ENCODE results near the gene TCN1.
"Not testable (repeated sequence)": the region's sequence is repeated elsewhere in the genome, so short reads cannot be mapped to it uniquely, and the experiment has no call there.

TCN1 gene

DNA sequence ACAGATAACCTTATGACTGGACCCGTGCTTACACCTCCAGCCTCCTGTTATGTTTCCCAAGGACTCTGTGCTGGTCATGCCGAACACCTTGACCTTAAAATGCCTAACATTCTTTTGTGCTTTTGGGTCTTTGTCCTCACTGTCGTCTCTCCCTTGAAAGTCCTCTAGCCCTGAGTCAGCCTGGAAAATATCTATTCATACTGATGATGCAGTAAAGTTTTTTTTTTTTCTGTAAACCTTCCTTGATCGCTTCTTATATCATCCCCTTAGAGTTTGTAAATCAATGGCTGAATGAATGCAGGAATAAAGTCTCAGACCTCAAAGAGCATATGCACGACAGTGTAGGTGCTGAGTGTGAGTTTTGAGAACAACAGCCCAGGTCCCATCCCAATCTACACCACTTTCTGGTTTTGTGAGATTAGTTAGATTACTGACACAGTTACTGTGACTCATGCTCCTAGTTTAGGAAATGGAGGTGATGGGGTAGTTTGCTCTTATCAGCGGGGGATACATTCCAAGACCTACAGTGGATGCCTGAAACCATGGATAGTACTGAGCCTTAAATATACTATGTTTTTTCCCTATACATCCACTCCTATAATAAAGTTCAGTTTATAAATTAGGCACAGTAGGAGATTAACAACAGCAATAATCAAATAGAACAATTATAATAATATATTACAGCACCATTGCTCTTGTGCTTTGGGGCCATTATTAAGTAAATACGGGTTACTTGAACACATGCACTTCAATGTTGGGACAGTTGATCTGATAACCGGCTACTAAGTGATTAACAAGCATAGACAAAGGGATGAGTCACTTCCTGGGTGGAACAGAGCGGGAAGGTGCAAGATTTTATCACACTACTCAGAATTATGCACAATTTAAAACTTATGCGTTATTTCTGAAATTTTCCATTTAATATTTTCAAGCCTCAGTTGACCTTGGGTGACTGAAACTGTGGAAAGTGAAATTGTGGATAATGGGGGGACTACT lies 8.6 kb downstream of the TCN1 start:
- DNase-seq: peak; percentile 5

DNA sequence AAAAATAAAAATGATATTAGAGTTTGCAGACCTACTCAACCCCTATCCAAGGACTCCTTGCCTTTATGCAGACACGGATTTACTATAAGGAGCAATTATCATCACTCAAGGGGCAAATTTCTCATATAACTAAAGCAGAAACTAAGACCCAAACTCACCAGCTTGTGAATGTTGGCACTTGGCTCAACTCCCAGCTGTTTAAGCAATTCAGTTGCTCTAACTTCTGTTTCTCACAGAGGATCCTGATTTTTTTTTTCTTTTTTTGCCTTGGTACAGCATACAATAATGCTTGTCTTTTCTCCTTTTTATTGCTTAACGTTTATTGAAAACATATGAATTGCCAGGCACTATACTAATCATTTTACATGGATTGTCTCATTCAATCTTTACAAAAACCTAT lies 11.4 kb downstream of the TCN1 start:
- DNase-seq: no peak

DNA sequence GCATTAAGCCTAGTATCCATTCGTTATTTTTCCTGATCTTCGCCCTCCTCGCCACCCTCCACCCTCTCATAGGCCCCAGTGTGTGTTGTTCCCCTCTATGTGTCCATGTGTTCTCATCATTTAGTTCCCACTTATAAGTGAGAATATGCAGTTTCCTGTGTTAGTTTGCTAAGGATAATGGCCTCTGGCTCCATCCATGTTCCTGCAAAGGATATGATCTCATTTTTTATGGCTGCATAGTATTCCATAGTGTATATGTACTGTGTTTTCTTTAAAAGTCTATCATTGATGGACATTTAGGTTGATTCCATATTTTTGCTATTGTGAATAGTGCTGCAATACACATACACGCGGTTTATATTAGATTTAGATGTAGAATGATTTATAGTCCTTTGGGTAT lies 14.9 kb downstream of the TCN1 start:
- not testable (repeated sequence) for DNase-seq

DNA sequence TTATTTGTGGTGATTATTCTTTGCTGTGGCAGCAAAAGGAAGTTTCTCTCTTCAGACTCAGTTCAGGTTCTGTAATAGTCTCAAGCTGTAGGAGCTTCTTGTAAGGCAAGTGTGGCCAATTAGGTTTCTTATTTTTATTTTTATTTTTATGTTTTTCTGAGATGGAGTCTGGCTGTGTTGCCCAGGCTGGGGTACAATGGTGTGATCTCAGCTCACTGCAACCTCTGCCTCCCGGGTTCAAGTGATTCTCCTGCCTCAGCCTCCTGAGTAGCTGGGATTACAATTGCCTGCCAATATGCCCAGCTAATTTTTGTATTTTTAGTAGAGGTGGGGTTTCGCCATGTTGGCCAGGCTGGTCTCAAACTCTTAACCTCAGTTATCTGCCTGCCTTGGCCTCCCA lies 16.7 kb downstream of the TCN1 start:
- DNase-seq: not testable (repeated sequence)

DNA sequence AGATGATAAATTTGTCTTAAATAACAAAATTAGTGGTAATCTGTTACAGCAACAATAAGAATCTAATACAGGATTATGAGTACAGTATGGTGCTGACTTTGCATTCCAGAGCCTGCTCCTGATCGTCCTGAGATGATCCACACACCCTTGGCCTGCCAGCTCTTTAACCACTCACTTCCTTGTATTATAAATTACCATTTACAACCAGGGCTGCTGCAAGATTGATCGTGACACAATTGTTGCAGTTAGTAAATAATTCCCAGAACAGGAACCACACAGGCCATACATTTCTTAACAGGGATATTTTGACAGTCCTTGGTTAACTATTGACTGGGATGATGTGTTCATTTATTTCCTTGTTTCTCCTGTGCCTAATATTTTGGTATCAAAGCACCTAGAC lies 17.2 kb downstream of the TCN1 start:
- DNase-seq: no peak

DNA sequence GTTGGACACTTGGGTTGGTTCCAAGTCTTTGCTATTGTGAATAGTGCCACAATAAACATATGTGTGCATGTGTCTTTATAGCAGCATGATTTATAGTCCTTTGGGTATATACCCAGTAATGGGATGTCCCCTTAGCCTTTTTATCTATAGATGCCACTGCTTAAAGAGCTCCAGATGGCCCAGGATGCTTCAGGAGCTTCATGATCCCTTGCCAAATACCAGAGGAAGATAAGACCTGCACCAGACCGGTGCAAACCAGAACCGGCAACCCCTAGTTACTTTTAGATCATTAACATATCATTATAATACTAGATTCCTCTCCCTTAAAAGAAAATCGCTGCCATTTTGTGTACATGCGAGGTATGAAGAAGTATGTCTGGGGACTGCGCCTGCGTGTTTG lies 17.8 kb downstream of the TCN1 start:
- not testable (repeated sequence) for DNase-seq

DNA sequence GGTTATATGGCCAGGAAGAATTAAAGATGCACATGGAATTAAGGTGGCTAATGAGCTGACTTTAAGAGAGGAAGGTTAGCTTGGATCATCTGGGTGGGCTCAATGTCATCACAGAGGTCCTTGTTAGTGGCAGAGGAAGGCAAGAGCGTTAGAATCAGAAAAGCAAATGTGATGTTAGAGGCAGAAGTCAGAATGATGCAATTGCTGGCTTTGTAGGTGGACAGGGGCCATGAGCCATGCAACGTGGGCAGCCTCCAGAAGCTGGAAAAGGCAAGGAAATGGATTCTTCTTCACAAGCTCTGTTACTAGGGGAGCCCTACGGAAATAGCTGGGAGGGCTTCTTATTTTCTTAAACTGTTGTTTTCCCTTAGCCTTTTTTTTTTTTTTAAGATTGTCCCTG lies 18.7 kb downstream of the TCN1 start:
- DNase-seq: no peak

DNA sequence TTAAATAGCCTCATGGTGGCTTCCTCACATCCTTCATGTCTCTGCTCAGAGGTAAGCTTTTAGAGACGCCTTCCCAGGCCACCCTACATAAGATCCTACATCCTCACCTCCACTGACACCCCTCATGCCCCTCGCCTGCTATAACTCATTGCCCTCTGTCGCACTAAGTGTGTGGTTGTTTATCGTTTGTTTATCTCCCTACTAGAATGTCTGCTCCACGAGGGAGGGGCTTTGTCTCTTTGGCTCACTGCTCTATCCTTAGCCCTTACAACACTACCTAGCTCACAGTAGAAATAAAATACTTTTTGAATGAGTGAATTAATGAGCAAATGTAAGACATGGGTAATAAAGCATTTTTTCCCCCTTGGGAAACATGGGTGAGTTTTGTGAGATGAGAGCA lies 19.7 kb downstream of the TCN1 start:
- no peak for DNase-seq

DNA sequence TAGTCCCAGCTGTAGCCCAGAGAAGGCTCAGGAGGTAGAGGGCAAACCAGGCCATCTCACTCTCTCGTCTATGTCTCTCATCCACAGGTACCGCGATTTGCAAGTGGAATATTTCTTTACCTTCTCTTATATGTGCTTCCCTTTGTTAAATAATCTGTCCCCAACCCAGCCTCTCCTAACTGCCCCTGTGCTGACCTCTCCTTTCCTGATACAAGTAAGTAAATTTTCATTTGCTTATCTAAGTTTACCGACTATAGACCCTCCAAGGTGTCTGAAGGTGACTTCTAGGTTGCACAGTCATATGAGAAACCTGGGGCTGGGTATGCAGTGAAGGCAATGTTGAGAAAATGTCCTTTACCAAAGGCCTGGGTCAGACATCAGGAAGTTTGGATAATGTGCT lies 20.9 kb downstream of the TCN1 start, which contains the start of gene CBLIF:
Gene CBLIF, minus strand, starts transcription at position 101 of the 400 bp plus-strand sequence. Its CDS starts 46 bp downstream, at position 55.
- no peak for DNase-seq

DNA sequence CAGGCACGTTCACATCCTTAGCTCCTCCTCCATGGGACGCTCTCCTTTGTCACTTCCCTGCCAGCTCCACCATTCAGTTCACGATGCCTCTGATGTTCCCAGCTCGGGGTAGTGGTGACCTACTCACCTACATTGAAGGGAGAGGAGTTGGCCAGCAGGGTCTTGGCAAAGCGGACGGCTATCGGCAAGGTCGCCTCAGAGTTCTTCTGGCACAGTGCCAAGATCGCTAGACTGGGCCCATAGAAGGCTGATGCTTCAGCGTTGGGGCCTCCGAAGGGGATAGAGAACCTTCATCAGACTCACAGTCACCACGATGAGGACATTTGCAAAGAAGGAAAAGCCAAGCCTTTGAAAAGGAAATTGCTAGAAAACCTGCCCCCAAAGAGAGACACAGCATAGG lies 24.0 kb downstream of the TCN1 start:
- DNase-seq: no peak

DNA sequence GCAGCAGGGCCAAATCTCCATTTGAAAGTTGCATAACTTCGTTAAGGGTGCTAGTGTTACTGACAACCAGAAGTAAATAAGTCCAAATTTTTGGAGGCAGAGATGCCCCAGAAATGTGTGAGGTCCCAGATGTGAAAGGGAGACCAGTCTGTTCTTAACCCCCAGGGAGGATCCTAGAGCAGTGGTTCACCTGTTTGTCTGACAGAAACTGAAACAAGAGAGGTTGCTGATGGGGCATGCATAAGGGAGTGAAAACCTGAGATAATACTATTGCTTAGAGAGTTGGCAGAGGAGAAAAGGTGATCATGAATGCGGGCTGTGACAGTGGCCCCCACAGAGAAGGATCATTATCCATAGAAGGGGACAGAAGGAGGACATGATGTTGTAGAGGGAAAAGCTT lies 24.8 kb downstream of the TCN1 start:
- DNase-seq: no peak

DNA sequence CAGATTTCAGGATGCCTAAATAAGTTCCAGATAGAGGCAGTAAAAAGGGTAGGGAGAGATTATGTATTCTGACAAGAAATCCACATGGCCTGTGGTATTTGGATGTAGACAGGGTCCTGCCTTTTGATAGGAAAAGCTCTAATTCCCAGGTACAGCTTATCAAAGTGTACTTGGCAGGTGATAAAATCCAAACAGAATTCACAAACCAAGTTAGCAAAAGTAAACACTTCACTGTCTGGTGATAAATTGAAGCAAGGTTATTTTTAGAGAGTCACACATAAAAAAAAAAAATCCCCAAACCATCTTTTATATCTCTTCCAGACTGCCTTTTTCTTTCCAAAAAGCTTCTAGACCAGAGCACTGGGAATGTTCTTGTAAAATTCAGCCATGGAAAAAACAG lies 26.7 kb downstream of the TCN1 start:
- DNase-seq: no peak

DNA sequence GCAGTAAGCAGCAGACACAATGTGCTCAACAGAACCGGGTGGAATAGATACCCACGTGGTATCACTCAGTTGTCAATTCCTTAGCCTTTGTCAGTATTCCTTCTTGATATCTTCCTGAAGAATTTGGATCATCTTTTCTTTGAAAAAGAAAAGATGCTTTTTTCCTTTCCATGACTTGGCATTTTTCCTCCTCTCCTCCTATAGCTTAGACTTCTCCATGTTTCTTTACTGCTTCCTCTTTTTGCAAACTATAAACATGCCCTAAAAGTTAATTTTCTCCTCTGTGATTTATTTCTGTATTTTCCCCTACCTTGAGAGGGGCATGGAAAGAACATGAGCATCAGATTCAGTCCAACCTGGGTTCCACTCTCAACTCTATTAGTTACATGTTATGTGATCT lies 32.7 kb downstream of the TCN1 start:
- no peak for DNase-seq

DNA sequence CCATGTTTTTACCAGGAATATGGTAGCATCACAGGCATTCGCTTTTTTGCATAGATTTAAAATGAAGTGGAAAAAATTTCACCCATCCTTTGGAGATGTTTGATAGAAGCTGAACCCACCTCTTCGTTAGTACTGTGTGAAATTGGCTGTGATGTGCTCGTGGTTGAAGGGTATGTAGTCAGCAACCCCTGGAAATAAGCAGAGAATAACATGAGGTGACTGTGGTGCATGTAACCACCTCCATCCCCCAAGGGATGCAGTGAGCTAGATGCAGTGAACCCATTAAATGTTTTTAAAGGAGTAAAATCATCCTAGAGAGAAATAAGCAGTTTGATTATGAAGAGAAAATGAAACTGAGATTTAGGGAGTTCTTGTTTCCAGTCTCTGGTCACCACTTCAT lies 36.9 kb downstream of the TCN1 start:
- no peak for DNase-seq

DNA sequence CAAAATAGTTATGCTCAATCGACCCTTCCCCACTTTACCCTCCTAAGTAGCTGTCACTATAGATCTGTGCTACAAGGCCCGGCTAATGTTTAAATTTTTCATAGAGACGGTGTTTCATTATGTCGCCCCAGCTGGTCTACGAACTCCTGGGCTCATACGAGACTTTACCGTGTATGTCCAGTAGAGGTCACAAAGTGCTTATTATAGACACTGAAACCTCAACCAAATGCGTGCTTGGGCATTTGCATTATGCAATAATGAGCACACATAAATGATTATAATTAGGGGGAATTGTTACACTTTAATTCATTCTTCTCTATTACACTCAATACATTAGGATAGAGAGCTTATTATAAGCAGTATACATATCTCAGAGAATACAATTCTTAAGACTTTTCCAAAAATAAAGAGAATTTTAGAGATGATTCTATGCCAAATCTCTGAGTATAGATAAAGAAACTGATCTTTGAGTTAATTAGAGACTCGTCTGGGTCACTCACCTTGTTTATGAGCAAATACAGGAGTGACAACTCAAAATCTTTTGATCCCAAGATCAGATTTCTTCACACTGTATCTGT lies 43.2 kb downstream of the TCN1 start:
- peak; percentile 59 for DNase-seq

DNA sequence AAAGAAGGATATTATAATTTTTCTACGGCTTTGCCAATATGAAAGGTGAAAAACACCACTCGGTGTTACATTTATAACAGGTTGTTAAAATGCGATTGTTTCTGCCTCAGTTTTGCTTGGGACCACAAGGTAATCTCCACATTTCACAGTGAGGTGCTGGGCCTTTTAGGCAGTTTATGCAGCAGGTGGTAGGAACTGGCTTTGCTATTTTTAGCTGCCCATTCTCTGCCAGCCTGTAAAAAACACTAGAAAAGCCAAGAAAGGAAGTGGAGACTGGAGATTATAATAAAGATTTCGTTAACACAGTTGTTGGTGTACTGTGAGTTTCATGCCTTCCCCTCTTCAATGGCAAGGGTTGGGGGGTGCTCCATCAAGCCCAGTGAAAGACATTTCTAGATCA lies 47.7 kb downstream of the TCN1 start:
- no peak for DNase-seq

DNA sequence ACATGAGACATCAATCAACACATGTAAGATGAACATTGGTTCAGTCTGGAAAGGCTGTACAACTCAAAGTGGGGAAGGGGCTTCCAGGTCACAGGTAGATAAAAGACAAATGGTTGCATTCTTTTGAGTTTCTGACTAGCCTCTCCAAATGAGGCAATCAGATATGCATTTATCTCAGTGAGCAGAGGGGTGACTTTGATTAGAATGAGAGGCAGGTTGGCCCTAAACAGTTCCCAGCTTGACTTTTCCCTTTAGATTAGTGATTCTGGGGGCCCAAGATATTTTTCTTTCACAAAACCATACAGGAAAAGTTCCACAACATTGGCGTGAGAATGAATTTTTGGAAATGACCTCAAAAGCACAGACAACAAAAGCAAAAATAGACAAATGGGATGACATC lies 49.9 kb downstream of the TCN1 start:
- not testable (repeated sequence) for DNase-seq

DNA sequence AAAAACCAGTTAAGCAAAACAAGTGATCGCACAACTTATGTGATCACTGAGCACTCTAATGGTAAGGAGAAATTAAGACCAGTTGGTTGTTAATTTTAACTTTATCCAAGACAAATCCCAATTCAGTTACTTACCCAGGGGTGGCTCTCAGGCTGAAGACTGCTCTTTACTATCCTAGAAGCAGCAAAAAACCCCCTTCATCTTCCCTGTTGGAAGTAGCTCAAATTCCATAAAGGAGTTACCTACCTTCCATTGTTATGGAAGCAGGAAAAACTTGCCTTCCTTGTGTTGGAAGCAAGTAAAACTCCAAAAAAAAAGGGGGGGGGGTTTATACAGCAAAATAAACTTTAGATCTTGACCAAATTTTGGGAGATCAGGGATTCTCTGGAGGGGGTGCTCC lies 50.5 kb downstream of the TCN1 start:
- DNase-seq: no peak

DNA sequence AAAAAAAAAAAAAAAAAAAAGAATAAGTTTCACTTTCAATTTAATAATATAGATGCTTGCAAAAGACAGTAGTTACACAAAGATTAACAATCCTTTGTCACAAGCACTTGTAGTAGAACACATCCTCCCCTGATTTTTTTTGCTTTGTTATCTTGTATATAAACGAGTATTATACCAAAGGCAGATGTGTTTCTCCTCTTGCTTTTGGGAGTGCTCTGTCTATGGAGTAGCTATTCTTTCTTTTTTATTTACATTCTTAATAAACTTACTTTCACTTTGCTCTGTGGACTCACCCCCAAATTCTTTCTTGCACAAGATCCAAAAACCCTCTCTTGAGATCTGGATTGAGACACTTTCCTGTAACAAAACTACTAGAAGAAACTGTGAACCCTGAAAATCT lies 52.3 kb downstream of the TCN1 start:
- DNase-seq: no peak

DNA sequence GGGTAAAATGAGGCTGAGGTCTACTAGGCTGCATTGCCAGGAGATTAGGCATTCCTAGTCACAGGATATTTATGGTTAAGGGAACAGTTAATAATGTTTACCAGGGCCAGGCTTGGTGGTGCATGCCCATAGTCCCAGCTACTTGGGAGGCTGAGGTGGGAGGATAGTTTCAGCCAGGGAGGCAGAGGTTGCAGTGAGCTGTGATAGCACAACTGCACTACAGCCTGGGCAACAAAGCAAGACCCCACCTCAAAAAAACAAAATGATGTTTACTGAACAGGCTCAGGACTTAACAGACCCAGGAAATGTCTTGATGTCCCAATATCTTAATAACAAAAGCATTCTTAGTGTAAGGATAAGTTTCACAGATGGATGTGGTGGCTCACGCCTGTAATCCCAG lies 52.9 kb downstream of the TCN1 start:
- no peak for DNase-seq

DNA sequence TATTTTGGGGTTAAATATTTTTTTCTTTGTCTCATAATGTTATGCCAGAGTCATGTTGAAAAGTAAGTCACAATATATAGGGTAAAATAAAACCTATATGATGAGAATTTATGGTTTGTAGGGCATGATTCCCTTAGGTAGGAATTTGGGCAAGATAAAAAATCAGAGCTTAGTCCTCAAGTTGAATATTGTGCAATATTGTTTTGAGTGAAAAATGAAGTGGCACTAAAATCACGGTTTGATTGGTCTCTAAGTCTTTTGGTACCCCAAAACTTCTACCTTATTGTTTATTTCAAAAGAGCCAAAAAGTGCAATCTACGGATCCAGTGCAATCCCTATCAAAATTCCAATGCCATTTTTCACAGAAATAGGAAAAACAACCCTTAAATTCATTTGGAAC lies 54.1 kb downstream of the TCN1 start:
- no peak for DNase-seq

DNA sequence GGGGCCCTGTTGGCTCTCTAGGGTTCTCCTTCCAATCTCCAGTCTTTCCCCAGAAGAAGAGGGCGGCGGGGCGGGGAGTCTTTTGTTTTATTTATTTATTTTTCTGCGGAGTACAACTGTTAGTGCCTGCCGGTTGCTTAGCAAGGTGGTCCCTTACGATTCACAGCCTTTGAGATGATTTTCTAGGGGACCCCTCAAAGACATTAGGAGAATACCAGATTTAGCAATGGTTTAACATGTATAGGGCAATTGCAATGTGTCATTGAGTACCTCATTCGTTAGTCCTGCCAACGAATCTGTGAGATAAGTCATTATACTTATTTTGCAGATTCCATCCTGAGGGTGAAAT lies 55.4 kb downstream of the TCN1 start:
- no peak for DNase-seq

DNA sequence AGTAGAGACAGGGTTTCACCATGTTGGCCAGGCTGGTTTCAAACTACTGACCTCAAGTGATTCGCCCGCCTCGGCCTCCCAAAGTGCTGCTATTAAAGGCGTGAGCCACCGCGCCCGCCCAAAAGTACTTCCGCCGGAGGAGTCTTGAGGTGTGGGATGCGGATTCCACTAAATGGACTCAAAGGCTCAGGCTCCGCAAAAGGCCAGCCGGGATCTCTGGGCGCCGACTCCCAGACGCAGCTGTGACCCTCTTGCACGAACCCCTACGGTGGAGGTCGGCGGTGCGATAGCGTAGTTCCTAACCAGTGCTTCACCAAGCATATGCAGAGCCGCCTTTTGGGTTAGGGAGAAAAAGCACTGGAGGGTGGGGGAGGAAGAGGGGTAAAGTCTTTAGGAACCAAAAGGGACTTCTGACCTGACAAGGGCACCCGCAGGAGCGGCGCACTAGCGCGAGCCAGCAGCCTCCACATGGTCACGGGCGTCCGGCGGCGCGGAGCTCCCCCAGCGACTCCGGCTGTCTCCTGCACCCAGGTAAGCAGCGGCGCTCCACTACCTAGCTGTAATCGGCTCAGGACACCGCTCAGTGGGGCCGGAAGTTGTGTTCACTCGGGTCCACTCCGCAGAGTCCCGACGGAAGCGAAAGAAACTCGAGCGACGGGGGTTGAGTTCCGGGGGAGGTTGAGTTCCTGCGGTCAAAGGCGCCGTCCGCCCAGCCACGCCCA lies 55.9 kb downstream of the TCN1 start, which contains the start of gene MRPL16:
Gene MRPL16, minus strand, starts transcription at position 590 of the 722 bp plus-strand sequence. Its CDS starts 120 bp downstream, at position 470.
- DNase-seq: peak; percentile 84

All from HCEC 1CT (cell line).